Posterior vena cava (tissue), 2 donors: Measurements from ENCODE around the gene AP1M1. TPM values are rescaled to one million over a fixed set of nuclear protein-coding genes. Genes with fewer than 3 reads are reported as not detected.

Source experiments
- DNase-seq: peaks from one replicate; pipeline ENCODE4 v3.0.0-alpha.2; 2020; ENCODE audit warnings: low spot score
- intact Hi-C, 2 donors: fragments of 100-400 bp; cut with DNase I; formaldehyde crosslinking; loops; one replicate each; pipeline versions ENCODE4 v1.14.1 to v1.14.2; 2022 to 2023
- total RNA-seq, 2 donors: library from RNA; stranded (reverse); fragmentation: NEBNext Ultra II Directional; extraction: Animal tissue kit (Norgen Biotek cat#: 25700); gene quantifications; one replicate each; pipeline ENCODE4 v1.2.1, GENCODE V29; 2021
- donor health status: DM: yes; HTN: yes; CAD: no.
- donor health status: DM: yes; HTN: yes; CAD: no.

The AP1M1 gene
- total RNA-seq, 2 donors from 2014 or later: 59.4 to 66.4 TPM

- DNase-seq: peak; percentile 75
- intact Hi-C loops: no loop called here
These were observed 7.7 kb downstream of the AP1M1 start for GRCh38 chr19:16205205-16206045.

GRCh38 chr19:16206046-16206605 lies 8.4 kb downstream of the AP1M1 start:
- DNase-seq: no peak

GRCh38 chr19:16206637-16207036 lies 8.9 kb downstream of the AP1M1 start:
- intact Hi-C loops: no loop called here
- DNase-seq: no peak

More at GRCh38 chr19:16206046-16206605, 8.4 kb downstream of the AP1M1 start:
- intact Hi-C loops: no loop called here

- no peak for DNase-seq
- intact Hi-C loops: no loop called here
These were observed 9.4 kb downstream of the AP1M1 start for GRCh38 chr19:16207063-16207462.

GRCh38 chr19:16207490-16208025 lies 9.8 kb downstream of the AP1M1 start:
- no peak for DNase-seq

GRCh38 chr19:16208064-16208759 lies 10.5 kb downstream of the AP1M1 start:
- no peak for DNase-seq

More at GRCh38 chr19:16207490-16208025, 9.8 kb downstream of the AP1M1 start:
- intact Hi-C loops: no loop called here

GRCh38 chr19:16208847-16209665 lies 11.3 kb downstream of the AP1M1 start:
- no peak for DNase-seq
- intact Hi-C loops: no loop called here

More at GRCh38 chr19:16208064-16208759, 10.5 kb downstream of the AP1M1 start:
- intact Hi-C loops: no loop called here

- intact Hi-C loops: no loop called here
- no peak for DNase-seq
These were observed 12.5 kb downstream of the AP1M1 start for GRCh38 chr19:16210168-16210567.

- DNase-seq: no peak
- intact Hi-C loops: no loop called here
These were observed 15.4 kb downstream of the AP1M1 start for GRCh38 chr19:16213076-16213475.

- DNase-seq: no peak
- intact Hi-C loops: no loop called here
These were observed 19.3 kb downstream of the AP1M1 start for GRCh38 chr19:16216744-16217670.

GRCh38 chr19:16217716-16218451 lies 20.2 kb downstream of the AP1M1 start:
- intact Hi-C loops: no loop called here
- DNase-seq: no peak

- DNase-seq: no peak
- intact Hi-C loops: no loop called here
These were observed 21.1 kb downstream of the AP1M1 start for GRCh38 chr19:16218851-16219250.

GRCh38 chr19:16222806-16223205 lies 25.1 kb downstream of the AP1M1 start:
- intact Hi-C loops: no loop called here
- DNase-seq: no peak

- peak; percentile 62 for DNase-seq
- intact Hi-C loops: no loop called here
These were observed 26.0 kb downstream of the AP1M1 start for GRCh38 chr19:16223746-16224145.

- no peak for DNase-seq
- intact Hi-C loops: no loop called here
These were observed 26.8 kb downstream of the AP1M1 start for GRCh38 chr19:16224293-16225045.

- DNase-seq: no peak
- intact Hi-C loops: no loop called here
These were observed 27.8 kb downstream of the AP1M1 start for GRCh38 chr19:16225279-16226183.
